ENCODE measurements around the gene FRMD4B.

The FRMD4B gene

DNA sequence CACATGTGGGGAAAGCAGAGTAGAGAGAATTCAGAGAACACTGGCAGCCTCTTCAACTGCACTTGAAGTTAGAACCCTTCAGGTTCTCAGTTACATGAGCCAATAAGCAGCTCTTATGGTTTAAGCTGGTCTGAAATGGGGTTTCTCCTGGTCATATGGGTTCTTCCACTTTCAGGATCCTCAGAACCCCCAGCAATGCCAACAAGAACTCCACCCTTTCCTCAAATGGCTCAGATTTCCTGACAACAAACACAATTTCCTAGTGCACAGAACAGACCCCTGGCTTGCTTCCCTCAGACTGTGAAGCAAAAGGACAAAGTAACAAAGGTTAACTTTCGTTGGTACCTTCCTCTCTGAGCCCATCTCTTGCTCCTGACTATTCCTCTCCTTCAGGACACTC is 23.9 kb upstream of the FRMD4B start:
- no peak for DNase-seq (ENCODE audit: extremely low read depth, insufficient read length)
- Histone ChIP-seq H3K4me3 (replicated peaks; ENCODE audit: low read depth, low read length) (no peak overlapping the region), H3K27me3 (replicated peaks; ENCODE audit: control insufficient read depth, insufficient read depth, low read length) (no peaks in the 10 kb centered on the region), H3K36me3 (ENCODE audit: control insufficient read depth, insufficient read depth, low read length) (no peaks in the 10 kb centered on the region)
- TF ChIP-seq, protein P1, sequence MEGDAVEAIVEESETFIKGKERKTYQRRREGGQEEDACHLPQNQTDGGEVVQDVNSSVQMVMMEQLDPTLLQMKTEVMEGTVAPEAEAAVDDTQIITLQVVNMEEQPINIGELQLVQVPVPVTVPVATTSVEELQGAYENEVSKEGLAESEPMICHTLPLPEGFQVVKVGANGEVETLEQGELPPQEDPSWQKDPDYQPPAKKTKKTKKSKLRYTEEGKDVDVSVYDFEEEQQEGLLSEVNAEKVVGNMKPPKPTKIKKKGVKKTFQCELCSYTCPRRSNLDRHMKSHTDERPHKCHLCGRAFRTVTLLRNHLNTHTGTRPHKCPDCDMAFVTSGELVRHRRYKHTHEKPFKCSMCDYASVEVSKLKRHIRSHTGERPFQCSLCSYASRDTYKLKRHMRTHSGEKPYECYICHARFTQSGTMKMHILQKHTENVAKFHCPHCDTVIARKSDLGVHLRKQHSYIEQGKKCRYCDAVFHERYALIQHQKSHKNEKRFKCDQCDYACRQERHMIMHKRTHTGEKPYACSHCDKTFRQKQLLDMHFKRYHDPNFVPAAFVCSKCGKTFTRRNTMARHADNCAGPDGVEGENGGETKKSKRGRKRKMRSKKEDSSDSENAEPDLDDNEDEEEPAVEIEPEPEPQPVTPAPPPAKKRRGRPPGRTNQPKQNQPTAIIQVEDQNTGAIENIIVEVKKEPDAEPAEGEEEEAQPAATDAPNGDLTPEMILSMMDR (IDR thresholded peaks at IDR 0.05; ENCODE audit: insufficient read depth, low read length, poor library complexity, severe bottlenecking) = no peak

DNA sequence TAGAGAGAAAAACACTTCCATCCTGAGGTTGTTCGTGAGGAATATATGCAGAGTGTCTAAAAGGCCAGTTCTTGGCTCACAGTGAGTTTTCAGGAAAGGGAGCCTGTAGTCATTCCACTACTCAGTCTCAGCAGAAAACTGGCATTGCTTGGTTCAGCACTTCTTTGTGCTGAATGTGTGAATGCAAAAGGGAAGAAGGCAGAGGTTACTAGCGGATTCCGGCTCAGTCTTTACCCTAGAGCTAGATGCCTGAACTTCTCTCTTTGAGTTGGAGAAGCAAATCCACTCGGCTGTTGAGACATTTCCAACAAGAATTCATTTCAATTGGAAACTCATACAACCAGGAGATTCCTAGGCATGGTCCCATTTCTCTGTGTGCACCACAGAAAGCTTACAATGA is 23.1 kb upstream of the FRMD4B start:
- no peak for DNase-seq (ENCODE audit: extremely low read depth, insufficient read length)
- H3K4me3 ChIP-seq (replicated peaks; ENCODE audit: low read depth, low read length) = no peak overlapping the region
- H3K36me3 ChIP-seq (ENCODE audit: control insufficient read depth, insufficient read depth, low read length) = no peaks in the 10 kb centered on the region
- no peaks in the 10 kb centered on the region for H3K27me3 ChIP-seq (replicated peaks; ENCODE audit: control insufficient read depth, insufficient read depth, low read length)
- TF ChIP-seq, protein P1 (IDR thresholded peaks at IDR 0.05; ENCODE audit: insufficient read depth, low read length, poor library complexity, severe bottlenecking) = no peak

DNA sequence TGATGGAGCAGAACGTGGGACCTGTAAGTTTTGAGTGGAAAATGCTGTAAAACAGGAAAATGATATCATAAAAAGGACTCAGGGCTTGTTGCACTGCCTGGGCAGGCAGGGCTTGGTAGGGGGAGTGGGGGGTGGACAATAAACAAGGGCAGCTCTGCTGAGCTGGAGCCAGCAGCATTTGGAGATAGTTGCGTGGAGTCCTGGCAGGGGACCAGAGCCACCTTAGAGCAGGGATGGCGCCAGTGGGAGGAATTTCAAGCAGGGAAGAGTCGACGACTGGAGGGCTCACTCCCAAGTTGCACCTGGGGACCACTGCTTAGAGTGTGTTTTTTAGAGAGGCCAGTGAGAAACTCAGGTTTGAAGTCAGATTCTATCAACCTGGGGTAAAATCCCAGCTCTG is 22.7 kb upstream of the FRMD4B start:
- DNase-seq (ENCODE audit: extremely low read depth, insufficient read length) = no peak
- Histone ChIP-seq H3K4me3 (replicated peaks; ENCODE audit: low read depth, low read length) (no peak overlapping the region), H3K36me3 (ENCODE audit: control insufficient read depth, insufficient read depth, low read length) (no peaks in the 10 kb centered on the region), H3K27me3 (replicated peaks; ENCODE audit: control insufficient read depth, insufficient read depth, low read length) (no peaks in the 10 kb centered on the region)
- TF ChIP-seq, protein P1 (IDR thresholded peaks at IDR 0.05; ENCODE audit: insufficient read depth, low read length, poor library complexity, severe bottlenecking) = no peak

DNA sequence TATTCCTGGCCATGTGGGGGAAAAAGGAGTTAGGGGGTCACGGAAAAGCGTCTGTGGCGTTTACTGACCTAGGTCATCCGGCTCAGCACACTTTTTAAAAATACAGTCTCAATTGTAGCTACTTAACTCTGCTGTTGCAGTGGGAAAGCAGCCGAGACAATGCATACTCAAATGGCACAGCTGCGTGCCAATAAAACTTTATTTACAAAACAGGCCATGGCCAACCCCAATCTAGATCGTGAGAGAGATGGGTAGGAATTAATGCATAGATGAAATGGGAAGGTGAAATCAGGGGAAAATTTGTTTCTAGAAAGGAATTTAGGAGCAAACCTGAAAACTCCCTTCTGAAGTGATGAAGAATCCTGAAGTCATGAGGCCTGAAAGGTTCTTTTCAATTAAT is 22.0 kb upstream of the FRMD4B start:
- no peak overlapping the region for H3K4me3 ChIP-seq (replicated peaks; ENCODE audit: low read depth, low read length)
- H3K36me3 ChIP-seq (ENCODE audit: control insufficient read depth, insufficient read depth, low read length) = no peaks in the 10 kb centered on the region
- TF ChIP-seq, protein P1 (IDR thresholded peaks at IDR 0.05; ENCODE audit: insufficient read depth, low read length, poor library complexity, severe bottlenecking) = no peak
- DNase-seq (ENCODE audit: extremely low read depth, insufficient read length) = no peak
- H3K27me3 ChIP-seq (replicated peaks; ENCODE audit: control insufficient read depth, insufficient read depth, low read length) = no peaks in the 10 kb centered on the region

DNA sequence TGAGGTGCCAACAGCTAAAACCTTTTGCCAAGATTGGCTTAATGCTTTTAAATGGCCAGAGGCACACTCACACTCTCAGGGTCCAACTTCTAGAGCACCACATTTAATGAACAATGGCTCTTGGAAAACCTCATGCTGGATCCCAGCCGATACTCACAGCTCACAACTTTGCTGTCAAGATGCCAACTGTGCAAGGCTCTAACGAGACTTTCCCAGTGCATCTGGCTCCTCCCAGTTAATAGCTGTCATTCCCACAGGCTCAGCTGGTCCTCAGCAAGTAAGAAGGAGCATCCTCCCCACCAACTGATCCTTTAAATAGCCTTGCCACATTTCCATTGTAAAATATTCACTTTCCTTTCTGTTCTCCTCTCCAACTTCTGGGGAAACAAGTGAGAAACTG is 20.3 kb upstream of the FRMD4B start:
- no peak overlapping the region for H3K4me3 ChIP-seq (replicated peaks; ENCODE audit: low read depth, low read length)
- no peak for DNase-seq (ENCODE audit: extremely low read depth, insufficient read length)
- TF ChIP-seq, protein P1 (IDR thresholded peaks at IDR 0.05; ENCODE audit: insufficient read depth, low read length, poor library complexity, severe bottlenecking) = no peak
- H3K36me3 ChIP-seq (ENCODE audit: control insufficient read depth, insufficient read depth, low read length) = no peaks in the 10 kb centered on the region
- H3K27me3 ChIP-seq (replicated peaks; ENCODE audit: control insufficient read depth, insufficient read depth, low read length) = no peaks in the 10 kb centered on the region; the same call in 1 of the 2 replicates

DNA sequence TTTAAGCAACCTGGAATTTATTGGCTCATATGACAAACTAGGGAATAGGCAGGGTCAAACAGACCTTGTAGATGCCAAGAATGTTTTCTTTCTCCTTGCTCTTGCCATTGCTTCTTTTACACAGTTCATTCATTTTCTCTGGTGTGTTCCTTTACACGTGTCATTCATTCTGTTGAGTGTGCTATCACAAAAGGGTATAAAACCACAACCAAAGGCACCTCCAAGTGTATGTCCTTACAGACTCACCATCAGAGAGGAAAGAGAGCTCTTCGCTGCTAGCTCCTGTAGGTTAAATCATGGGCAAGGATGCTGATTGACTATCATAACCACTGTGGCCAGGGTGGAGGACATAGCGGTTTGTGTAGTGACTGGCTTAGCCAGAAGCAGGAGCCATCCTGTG is 19.2 kb upstream of the FRMD4B start:
- Histone ChIP-seq H3K4me3 (replicated peaks; ENCODE audit: low read depth, low read length) (no peak overlapping the region), H3K27me3 (replicated peaks; ENCODE audit: control insufficient read depth, insufficient read depth, low read length) (no peaks in the 10 kb centered on the region; the same call in 1 of the 2 replicates), H3K36me3 (ENCODE audit: control insufficient read depth, insufficient read depth, low read length) (no peaks in the 10 kb centered on the region)
- TF ChIP-seq, protein P1 (IDR thresholded peaks at IDR 0.05; ENCODE audit: insufficient read depth, low read length, poor library complexity, severe bottlenecking) = no peak
- DNase-seq (ENCODE audit: extremely low read depth, insufficient read length) = no peak

Measured in GM06990 (cell line).